GM19468 (cell line): ENCODE data around the gene ZFP36L1.
"Not testable (repeated sequence)": the region's sequence is repeated elsewhere in the genome, so short reads cannot be mapped to it uniquely, and the experiment has no call there.

Experiments used
- ATAC-seq: cut with Tn5 transposase; IDR thresholded peaks from one replicate; pipeline ENCODE4 v1.9.1; 2021; ENCODE audit warnings: mild to moderate bottlenecking, moderate library complexity, moderate number of reproducible peaks; ENCODE audit not compliant: unreplicated experiment; ENCODE audit errors: extremely low read depth

ZFP36L1 gene

DNA sequence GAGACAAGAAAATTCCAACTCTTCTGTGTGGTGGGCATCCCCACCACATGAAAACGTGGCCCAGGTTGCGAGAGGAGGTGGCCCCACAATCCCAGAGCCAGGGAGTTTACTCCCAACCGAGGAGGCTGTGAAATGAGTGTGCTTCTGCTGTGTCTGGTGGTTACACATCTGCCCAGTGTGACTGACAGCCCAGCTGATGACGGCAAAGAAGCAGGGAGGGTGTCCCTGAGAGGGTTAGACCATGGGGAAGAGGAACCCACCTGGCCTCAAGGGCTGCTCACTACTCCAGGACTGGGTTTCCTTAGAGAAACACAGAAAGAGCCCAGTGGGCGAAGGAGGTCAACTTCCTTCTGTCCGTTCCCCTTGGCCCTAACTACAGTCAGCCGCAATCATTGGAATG lies 24.6 kb downstream of the ZFP36L1 start:
- ATAC-seq, result no peak

DNA sequence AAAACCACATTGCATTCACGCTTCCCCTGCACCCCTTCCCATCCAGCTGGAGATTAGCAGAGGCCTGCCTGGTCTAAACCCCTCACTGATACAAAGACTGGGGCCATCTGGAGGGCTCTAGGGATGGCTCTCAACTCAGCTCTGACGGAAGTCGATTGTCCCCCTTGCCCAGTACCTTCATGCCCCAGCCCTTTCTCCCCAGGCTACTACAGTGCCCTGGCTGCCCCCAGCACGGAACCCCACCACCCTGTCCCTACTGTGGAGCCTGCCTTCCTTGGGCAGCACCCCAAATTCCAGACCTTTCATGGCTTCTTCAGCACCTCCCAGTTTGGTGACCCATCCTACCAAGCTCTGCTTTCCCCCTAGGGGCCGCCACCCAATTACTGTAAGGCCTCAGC lies 25.6 kb downstream of the ZFP36L1 start:
- ATAC-seq, result no peak

DNA sequence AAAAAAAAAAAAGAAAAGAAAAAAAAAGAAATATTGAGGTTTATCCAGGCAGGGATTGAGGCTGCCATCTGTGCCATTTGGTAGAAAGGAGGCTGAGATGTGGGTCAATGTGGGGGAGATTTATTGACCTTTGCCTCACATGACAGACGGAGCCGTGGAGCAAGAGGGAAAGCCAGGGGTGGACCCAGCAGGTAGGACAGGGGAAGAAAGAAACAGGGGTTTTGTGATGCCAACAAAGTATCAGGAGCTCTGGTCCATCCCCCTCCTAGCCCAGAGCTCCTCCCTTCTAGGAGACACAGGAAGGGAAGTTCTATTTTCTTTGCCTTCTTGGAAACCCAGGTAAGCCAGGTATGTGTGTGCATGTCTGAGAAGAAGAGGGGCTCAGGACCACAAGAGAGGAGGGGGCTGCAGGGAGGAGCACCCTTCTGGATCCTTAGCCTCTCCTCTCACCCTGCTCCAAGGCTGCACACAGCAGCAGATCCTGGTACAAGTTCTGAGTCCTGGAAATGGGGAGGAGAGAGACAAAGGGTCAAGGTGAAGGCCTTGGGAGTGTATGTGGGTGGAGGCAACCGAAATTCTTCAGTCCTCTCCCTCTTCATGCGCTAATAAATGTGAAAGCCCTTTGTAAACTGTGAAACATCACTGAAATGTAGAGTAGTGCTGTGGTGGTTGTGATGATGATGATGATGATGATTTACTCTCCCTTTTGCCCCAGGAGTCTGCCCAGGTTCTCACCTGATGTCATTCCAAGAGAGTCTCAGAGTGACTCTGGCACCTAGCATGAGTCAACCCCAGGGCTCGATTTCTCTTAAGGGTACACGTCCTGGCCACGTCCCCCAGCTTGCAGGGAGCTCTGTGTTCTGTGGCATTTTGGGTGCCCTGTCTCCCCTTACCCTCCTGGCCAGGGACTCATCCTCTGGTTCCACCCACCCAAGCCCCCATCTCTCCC lies 26.3 kb downstream of the ZFP36L1 start:
- no peak for ATAC-seq

DNA sequence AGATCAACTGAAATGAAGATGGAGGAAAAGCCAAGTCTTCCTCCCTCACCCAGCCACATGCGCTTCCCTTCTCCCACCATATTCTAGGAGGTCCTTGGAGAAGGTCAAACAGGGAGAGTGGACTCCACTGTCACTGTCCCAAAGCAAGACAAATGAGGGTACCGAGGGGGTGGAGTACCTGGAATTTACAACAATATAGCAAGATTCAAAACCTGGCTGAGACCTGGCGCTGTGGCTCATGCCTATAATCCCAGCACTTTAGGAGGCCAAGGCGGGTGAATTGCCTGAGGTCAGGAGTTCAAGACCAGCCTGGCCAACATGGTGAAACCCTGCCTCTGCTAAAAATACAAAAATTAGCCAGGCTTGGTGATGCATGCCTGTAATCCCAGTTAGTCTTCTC lies 29.0 kb downstream of the ZFP36L1 start:
- ATAC-seq, result not testable (repeated sequence)

DNA sequence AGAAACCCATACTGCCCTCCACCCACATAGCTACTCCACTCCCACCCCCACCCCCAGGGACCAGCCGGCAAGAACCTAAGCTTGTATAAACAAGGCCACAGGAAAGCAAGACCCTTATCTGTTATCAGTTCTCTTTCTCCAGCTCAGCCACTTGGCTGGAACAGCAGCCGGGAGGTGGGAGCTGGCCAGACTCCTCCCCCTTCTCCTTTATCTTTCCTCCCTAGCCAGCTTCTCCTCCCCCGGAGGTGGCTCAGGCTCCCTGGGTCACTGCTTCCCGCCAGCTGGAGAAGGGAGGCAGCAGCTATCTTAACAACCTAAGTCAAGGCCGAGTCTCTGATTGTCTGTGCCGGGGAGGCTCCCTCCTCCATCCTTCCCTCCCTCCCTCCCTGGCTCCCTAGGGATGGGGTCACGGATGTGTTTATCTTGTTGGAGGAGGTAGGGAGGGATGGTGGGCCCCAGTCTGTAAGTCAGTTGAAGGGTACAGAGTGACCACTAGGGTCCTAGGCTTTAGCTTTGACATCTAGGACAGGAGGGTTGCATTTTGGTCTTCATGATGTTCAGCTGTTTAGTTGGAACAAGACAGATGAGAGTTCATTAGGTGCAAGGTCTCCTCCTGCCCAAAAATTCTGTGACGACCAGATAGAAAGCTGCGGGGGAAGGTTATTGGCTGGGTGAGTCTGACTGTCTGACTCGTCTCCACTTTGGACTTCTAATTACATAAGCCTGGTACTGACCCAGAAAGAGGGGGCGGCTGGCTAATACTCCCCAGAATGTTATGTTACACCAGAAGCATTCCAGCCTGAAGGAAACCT lies 29.7 kb downstream of the ZFP36L1 start:
- ATAC-seq, result no peak

DNA sequence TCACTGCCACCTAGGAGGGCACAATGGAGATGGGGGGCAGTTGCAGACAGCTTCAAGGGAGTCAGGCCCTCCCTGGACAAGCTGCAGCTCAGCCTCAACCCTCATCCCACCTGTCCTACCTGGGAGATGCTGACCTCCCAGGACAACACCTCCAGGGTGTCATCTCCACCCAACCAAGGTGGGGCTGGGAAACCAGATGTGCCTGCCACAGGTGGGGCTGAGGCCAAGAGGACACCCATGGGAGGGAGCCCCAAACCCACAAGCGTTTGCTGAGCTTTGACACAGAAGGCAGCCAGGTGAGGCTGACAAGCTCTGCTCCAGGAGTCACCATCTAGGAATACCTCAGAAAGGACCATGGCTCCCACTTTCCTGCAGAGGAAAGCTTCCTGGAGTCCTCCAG lies 31.5 kb downstream of the ZFP36L1 start:
- ATAC-seq, result no peak

DNA sequence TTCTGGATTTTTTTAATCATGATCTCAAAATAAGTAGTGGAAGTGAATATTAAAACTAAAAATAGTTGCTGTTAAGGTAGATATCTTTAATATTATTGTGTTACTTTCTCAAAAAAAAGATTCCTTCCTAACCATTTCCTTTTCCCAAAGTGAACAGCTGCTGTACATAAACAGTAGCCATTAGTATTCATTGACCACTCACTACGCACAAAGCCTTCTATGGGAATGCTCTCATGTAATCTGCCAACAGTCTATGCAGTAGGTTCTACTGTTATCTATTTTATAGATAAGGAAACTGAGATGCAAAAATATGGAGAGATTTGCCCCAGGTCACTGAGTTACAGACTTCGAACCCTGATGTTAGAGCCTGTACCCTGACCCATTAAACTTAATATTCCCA lies 32.1 kb downstream of the ZFP36L1 start:
- no peak for ATAC-seq

DNA sequence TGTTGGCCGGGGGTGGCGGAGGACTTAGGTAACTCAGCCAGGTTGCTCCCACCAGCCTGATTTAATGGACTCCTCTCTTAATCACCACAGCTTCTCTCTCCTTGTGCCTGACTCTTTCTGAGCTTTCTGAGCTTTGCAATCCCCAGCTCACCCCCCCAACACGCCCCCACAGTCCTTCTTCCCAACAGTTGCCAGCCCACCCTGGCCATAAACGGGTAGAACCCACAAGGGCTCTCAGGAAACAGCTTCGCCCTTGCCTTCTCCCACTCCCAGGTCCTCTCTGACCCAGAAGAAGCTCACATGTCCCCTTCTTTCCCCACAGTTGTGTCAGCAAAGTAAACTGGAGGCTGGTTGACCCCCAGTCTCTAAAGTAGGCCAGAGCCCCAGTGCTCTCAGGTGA lies 32.9 kb downstream of the ZFP36L1 start:
- no peak for ATAC-seq

DNA sequence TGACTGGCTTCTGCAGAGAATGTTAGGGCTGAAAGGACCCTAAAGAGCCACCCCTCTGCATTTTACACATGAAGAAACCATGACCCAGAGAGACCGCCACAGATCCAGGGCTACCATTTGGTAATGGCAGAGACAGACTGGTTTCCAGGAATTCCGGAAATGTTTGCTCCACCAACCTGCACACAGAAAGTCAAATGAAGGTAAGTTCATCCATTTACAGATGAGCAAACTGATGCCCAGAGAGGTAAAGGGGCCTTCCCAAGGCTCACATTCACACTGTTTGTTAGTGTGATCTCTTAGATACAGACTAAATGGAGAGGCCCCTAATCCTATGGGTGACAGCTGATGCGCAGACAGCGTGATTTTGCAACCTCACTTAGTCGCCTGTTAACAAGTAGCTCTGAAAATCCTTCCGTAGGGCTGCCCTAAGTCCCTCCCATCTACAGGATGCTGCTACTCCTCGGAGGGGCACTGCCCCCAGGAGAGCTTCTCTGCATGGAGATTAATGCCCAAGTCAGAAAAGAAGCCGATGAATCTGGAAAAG lies 33.8 kb downstream of the ZFP36L1 start:
- no peak for ATAC-seq

DNA sequence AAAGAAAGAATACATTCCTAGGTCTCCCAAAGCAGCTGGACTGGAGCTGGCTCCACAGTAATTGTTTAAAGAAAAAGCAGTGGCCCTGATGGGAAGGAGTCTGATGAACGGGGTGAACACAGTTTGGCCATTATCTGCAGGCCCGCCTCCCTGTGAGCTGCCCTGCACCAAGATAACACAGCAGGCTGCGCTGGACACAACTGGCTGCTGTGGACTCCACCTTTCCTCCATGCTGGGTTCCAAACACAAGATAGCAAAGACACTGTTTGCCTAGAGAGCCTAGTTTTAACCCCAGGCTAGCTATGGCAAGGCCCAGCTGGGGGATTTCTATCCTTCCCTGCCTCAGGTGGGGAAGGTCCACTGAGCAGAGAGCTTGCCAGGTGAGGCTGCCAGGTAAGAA lies 34.6 kb downstream of the ZFP36L1 start:
- no peak for ATAC-seq

DNA sequence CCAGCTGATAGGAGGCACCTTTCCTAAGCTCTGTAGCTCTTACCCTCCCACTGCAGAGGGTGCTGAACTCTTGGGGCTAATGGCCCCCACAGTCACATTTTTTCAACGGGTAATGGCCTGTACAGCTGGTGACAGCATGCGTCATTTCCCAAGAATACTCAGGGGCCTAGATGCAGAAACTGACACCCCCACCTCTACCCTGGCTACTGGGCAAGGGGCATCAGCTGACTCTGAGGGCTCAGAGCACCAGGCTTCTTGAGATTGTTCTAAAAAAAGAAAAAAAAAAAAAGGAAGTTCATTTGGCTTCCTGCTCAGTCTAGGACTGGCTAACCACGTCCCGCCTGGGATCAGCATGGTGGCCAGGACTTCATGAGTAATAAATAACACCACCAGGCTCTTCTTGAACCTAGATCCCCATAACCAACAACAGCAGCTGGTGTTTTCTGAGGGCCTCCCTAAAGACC lies 35.2 kb downstream of the ZFP36L1 start:
- ATAC-seq, result no peak

DNA sequence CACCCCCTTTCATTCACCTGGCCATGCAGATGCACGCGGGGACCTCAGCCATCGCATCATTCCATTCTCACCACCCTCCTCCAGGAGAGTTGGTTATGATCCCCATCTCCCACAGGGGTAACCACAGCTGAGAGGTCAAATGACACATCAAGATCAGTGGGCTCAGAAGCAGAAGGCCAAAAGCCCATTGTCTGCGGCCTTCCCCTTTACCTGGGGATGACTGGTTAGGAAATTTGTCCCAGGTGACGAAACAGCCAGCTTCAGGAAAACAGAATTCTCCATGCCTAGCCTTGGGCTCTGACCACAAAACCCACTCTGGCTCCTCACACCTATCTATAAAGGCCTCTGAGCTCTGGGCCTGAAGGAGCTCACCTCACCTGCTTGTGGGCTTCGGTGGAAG lies 36.1 kb downstream of the ZFP36L1 start:
- ATAC-seq, result no peak

DNA sequence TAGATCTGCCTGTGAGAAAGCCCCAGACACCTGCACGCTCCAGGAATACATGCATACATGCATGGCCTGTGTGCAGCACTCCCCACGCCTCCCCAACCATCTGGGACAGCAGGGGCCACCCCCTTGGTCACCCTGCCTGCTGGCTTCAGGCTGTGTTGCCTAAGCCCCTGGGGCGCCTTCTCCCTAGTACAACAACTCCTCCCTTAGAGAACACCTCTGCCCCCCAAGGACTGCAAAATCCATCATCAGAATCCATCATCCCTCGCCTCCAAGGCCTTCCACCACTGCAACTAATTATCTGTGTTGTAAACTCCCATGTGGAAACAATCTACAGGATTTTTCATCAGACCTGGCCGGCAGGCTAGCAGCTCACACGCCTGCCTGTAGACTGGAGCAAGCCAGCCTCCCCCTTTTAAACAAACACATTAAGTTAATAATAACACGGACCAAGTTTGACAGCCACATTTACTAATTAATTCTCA lies 36.8 kb downstream of the ZFP36L1 start:
- no peak for ATAC-seq

DNA sequence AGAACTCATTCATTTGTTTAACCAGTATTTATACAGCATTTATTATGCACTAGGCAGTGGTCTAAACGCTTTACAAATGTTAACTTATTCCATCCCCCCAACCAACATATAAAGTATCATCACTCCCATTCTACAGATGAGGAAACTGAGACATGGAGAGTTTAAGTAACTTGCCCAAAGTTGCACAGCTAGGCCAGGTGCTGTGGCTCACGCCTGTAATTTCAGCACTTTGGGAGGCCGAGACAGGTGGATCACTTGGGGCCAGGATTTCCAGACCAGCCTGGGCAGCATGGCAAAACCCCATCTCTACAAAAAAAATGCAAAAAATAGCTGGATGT lies 37.9 kb downstream of the ZFP36L1 start:
- no peak for ATAC-seq

DNA sequence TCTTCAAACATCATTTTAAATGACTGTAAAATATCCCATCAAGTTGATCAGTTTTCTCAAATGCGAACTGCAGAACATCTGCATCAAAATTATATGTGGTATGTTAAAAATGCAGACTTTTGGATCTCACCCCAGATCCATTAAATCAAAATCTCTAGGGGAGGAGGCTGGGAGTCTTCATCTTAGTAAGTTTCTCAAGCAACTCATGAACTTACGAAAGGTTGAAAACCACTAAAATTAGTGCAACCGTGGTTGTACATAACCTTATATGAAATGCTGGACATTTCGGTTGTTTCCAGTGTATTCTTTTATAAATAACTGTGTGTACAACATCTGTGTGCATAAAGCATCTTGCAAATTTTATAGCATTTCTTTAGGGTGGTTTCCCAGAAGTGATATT lies 39.2 kb downstream of the ZFP36L1 start:
- ATAC-seq, result no peak

DNA sequence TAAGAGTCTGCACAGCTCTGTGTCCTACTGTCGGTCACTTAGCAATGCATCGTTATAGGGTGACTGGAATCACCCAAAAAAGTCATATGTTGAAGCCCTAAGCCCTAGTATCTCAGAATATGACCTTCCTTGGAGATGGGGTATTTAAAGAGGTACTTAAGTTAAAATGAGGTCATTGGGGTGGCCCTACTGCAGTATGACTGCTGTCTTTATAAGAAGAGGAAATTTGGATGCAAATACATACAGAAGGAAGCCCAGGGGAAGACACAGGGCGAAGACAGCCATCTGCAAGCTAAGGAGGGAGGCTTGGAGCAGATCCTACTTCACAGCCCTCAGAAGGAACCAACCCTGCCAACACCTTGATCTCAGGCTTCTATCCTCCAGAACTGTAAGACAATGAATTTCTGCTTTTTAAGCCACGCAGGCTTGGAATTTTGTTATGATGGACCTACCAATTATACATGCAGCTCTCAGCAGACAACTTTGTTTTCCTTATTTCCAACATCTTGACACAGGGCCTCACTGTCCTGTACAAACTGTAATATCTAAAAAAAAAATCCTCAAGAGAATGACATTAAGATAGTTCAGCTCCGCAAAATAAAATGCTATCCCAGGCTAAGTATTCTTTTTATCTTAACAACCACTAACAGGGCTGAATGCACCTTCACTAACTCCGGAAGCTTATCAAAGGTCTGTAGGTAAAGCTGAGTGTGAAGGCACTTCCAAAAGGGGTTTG lies 40.4 kb downstream of the ZFP36L1 start:
- ATAC-seq, result no peak

DNA sequence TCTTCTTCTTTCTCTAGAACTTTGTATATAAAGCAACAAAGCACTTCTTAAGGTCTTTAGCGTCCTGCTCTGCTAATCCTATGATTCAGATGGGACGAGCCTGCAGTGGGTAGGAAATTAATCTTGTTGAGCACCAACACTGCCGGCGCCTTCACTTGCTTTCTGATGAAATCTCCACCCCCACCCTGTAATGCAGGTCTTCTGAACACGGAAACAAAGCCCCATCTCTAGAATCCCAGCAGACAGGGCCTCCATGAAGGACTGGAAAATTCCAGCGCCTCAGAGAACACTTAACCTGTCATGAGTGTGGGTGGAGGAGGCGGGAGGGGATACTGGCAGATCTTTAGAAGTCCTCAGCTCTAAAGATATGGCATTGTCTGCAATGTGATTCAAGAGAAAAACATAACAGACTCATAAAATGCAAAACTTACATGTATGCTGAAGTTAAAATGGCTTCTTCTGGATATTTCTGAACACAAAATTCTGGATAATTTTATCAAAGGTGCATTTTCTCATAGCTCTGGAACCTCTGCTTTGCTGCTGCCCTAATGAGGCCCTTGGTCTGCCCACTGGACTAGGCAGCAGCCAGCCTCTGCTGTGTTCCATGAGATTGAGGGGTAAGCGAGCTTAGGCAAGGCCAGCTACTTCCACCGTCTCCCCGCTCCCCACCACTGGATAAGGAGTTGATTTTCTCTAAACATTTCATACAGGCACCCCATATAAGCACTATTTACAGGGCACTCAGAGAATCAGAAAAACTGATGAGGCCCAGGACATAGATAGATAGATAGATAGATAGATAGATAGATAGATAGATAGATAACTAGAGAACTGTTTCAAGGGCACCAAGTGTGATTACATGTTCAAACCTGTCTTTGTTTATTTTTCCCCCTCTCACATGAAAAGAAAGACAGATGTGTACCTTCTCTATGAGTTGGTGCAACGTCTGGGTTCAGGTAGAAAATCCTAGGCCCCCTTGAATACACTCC lies 43.1 kb downstream of the ZFP36L1 start:
- ATAC-seq, result no peak

DNA sequence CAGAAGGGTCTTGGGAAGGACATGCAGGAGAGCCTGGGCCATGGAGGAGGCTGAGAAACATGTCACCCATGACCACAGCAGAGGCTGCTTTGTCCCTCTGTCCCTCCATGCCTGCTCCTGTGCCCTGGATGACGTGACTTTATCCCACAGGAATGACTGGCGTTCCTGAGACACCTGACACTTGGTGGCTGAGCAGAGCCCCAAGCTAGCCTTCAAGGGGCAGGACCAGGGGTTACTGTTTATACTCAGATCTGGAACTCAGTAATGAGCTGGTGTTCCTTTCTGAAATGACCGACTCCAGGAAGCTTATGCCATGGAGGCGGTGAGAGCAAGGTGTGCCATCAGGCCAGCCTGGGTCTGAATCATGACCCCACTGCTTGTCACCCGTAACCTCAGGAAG lies 44.2 kb downstream of the ZFP36L1 start:
- no peak for ATAC-seq

DNA sequence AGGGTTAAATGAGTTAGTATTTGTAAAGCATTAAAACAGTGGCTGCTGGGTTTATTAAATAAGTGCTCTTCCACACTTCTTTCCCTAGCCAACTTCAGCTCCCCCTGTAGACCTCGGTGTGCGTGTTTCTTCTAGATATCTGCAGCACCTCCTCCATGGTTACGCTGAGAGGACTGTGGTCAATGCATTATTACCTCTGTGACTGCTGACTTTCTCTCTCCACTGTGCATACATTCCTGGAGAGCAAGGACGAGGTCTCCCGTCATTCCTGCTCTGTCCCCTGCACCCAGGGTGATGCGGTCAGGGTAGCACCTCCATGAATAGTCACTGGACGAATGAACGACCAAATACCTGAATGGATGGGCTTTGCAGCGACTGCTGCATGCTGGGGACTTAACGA lies 44.6 kb downstream of the ZFP36L1 start:
- no peak for ATAC-seq
